Erythroblast (primary cell): ENCODE measurements around the gene MGAT5.

Experiments used
- GATA1 ChIP-seq: IDR thresholded peaks from 2 replicates; pipeline ENCODE4 v1.6.1; 2011; ENCODE audit warnings: low read depth, mild to moderate bottlenecking, control low read depth, low read length, moderate library complexity
- POLR2A ChIP-seq: IDR thresholded peaks from 2 replicates; pipeline ENCODE4 v1.6.1; 2011; ENCODE audit warnings: mild to moderate bottlenecking, low read length

DNA sequence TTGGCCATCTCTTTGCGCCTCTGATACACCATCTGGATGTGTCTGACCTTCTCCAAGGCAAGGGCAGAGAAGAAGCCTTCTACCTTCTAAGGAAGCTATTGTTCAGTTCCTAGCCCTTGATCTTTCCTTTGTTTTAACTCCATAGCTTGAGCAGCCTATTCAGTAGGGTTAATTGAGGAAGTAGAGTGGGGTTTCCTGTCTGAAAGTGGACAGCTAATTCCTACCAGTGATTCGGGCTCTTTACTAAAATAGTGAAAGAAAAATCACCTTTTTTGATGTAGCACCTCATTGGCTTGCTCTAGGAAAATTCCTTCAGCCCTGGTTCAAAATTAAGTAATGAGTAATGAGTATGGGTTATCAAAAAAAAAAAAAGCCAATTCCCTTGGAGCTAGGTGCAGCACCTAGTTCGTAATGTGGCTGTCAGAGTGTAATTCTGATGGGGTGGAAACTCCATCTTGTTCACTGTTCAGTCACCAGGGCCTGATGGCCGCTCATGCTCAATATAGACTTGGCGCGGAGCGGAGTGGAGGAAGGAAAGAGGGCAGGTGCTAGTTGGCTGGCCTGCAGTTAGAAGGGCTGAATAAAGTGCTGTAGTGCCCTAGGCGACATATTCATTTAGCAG lies 2.9 kb upstream of the MGAT5 start:
- TF ChIP-seq POLR2A (no peak), GATA1 (no peak)
